Skeletal muscle satellite cell (primary cell): Measurements from ENCODE around the gene ESM1.

Experiments
- H3K27me3 ChIP-seq: 2 replicates; pipeline ENCODE4 v1.7.0; 2013; ENCODE audit warnings: low read length; ENCODE audit not compliant: control insufficient read depth, insufficient read depth
- H3K36me3 ChIP-seq: 2 replicates; pipeline ENCODE4 v1.7.0; 2013; ENCODE audit warnings: mild to moderate bottlenecking, control low read depth, low read length; ENCODE audit not compliant: insufficient read depth
- H3K4me1 ChIP-seq: 2 replicates; pipeline ENCODE4 v1.7.0; 2013; ENCODE audit warnings: low read length; ENCODE audit not compliant: control insufficient read depth, insufficient read depth
- H3K4me2 ChIP-seq: 2 replicates; pipeline ENCODE4 v1.7.0; 2013; ENCODE audit warnings: mild to moderate bottlenecking, low read length
- H3K4me3 ChIP-seq: 2 replicates; pipeline ENCODE4 v1.7.0; 2013; ENCODE audit warnings: low read length
- H3K9ac ChIP-seq: 2 replicates; pipeline ENCODE4 v1.7.0; 2013; ENCODE audit warnings: mild to moderate bottlenecking, low read depth, low read length, moderate library complexity
- H3K9me3 ChIP-seq: replicated peaks from 2 replicates; pipeline ENCODE4 v1.7.0; 2013; ENCODE audit warnings: mild to moderate bottlenecking, control low read depth, low read length

ESM1 gene

DNA sequence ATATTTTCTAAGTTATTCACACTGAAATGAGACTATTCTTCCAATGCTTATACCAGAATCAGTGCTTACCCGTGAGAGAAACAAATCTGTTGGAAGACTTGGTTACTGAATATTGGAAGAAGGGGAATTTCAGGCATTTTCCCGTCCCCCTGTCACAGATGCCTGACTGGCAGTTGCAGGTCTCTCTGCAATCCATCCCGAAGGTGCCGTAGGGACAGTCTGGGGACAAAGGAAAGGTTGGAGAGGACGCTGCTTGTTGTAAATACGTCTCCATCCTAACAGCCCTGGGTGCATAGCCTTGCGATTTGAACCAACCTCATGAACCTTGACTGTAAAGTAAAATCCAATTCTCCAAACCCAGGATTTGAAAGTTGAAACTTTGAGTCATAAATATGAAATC lies 3.5 kb downstream of the ESM1 start:
- Histone ChIP-seq H3K4me2 (no peak overlapping the region), H3K9me3 (no peaks in the 10 kb centered on the region), H3K4me1 (peaks cover 25% of the 10 kb centered on the region), H3K27me3 (no peaks in the 10 kb centered on the region), H3K36me3 (no peaks in the 10 kb centered on the region), H3K4me3 (no peak overlapping the region), H3K9ac (no peak overlapping the region)

DNA sequence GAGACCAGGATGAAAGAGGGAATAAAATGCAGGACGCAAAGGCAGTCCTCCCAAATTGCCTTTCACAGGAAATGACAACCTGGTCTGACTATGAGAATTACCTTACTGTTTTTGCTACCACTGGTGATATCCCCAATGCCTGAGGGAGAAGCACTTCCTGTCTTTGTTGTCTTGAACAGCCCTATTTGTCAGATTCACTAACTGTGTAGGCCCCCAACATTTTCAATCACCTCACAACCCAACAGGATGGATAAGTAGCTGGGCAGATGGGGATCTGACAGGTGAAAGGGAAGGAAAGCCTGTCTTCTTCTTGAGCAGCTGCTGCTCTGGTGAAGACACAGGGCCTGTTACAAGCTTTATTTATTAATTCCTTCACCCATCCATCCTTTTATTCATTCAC lies 9.7 kb downstream of the ESM1 start:
- Histone ChIP-seq H3K9me3 (no peaks in the 10 kb centered on the region), H3K36me3 (no peaks in the 10 kb centered on the region), H3K4me2 (no peak overlapping the region), H3K9ac (no peak overlapping the region), H3K4me3 (no peak overlapping the region), H3K27me3 (no peaks in the 10 kb centered on the region), H3K4me1 (no peaks in the 10 kb centered on the region)

DNA sequence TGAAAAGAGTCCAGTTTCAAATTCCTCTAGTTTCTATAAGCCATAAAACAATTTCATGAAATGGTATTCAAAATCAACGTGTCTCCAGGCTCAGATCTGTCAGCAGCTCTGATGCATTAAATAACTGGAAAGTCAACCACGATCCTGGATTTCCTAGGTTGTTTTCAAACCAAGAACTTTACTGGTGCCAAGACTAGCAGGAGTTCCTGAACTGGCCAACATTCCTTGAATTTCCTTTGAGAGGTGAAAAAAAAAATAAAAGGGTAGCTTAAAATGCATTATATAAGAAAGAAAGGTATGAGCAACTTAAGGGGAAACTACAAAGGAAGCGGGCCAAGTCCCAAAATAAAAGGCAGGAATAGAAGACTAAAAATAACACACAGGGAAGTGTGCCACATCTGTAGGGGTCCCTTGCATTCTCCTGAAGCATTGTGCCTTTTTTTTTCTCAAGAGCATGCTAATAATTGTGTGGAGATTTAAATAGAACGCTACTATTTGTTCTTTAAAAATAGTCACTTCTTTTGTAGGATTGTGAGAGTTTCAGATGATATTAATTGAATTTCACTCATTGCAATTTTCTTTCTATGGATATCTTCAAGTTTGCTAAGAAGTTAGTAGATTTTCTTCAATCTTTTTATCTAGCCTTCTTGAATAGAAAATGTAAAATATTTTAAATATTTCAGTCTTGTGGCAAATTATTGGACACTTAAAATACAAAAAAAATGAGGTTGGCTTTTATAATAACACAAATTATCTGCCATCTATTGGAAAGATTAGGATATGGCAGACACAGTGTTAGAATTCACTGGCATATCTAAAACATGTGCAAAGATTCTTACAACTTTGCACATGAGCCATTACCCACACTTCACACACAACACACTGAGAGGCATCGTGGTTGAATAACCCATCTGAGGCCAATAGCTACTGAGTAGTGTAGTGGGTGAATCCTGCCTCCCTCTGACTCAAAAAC lies 15.3 kb downstream of the ESM1 start:
- Histone ChIP-seq H3K27me3 (no peaks in the 10 kb centered on the region), H3K4me2 (no peak overlapping the region), H3K36me3 (no peaks in the 10 kb centered on the region), H3K9ac (no peak overlapping the region), H3K4me3 (no peak overlapping the region), H3K9me3 (no peaks in the 10 kb centered on the region), H3K4me1 (no peaks in the 10 kb centered on the region)

DNA sequence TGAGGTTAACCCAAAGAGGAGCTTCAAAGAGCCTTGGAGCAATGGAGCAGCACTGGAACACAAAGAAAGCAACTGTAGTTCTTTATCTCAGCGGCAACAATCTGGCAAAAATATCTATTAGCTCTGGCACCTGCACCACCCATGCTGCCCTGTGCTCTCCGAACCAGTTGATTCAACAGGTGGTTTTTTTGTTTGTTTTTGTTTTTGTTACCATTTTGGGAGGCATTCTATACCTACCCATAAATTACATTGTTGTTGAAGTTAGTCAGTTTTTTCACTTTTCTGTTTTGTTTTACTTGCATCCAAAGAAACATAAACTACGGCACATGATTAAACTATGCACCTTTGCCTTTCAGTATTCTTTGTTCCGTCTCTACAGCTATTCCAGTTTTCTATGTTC lies 16.2 kb downstream of the ESM1 start:
- Histone ChIP-seq H3K4me1 (no peaks in the 10 kb centered on the region), H3K36me3 (no peaks in the 10 kb centered on the region), H3K9ac (no peak overlapping the region), H3K9me3 (no peaks in the 10 kb centered on the region), H3K4me3 (no peak overlapping the region), H3K27me3 (no peaks in the 10 kb centered on the region), H3K4me2 (no peak overlapping the region)

DNA sequence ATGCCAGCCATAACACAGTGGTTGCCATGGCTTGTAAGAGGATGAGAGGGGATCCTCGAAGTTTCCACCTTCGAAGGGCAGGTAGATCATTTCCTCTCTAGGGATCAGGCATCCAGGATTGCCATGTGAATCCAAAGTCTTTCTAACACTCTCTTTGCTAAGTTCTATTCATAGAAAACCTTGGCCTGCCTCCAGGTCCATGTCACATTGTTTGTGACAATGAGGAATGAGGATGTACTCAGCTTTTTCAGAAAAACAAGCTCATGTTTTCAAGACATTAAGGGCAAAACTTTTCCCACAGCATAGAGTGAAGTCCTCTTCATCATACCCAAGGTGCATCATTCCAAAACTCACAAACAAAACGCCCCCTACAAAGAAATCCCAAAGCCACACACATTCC lies 19.6 kb downstream of the ESM1 start:
- no peaks in the 10 kb centered on the region for H3K9me3 ChIP-seq
- H3K27me3 ChIP-seq: no peaks in the 10 kb centered on the region
- H3K4me1 ChIP-seq: no peaks in the 10 kb centered on the region
- no peak overlapping the region for H3K9ac ChIP-seq
- H3K36me3 ChIP-seq: no peaks in the 10 kb centered on the region
- H3K4me2 ChIP-seq: no peak overlapping the region
- H3K4me3 ChIP-seq: no peak overlapping the region

DNA sequence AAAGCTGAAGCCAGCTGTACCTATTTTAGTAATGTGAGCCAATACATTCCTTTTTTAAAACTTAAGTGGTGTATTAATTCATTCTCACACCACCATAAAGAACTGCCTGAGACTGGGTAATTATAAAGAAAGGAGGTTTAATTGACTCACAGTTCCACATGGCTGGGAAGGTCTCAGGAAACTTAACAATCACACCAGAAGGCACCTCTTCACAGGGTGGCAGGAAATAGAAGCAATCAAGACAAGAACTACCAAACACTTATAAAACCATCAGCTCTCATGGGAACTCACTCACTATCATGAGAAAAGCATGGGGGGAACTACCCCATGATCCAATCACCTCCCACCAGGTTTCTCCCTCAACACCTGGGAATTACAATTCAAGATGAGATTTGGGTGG lies 21.0 kb downstream of the ESM1 start:
- Histone ChIP-seq H3K36me3 (no peaks in the 10 kb centered on the region), H3K4me1 (no peaks in the 10 kb centered on the region), H3K9ac (no peak overlapping the region), H3K9me3 (no peaks in the 10 kb centered on the region), H3K27me3 (no peaks in the 10 kb centered on the region), H3K4me2 (no peak overlapping the region), H3K4me3 (no peak overlapping the region)

DNA sequence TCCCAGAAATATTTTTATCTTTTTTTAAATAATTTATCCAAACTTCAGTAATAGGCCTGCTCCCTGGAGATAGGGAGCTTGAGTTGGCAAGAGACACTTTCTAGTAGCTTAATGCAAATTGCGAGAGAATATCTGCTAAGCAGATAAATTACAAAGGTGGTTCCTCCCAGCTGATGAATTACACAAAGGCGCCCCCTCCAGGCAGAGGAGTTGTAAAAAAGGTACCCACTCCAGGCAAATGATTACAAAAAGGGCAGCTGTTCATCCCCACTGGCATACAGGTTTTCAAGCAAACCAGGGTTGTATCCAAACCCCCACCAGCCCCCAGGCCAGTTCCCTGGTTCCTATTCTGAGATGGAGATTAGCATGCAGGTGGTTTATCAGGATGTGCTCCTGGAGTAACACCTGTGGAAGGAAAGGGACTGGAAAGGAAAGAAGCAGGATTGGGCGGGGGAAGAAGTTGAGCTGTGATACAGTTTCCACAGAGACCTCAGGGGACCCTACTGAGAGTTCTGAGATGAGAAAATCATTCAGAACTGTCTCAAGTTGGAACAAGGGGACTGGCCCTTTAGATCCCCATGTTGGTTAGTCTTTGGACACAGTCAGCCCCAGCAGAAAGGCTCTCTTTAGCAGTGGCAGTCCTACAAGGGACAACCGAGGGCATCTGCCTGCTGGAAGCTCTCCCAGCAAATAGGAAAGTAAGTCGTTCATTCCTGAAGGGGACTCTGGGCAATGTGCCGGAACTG lies 25.5 kb downstream of the ESM1 start:
- Histone ChIP-seq H3K36me3 (no peaks in the 10 kb centered on the region), H3K9ac (no peak overlapping the region), H3K4me2 (no peak overlapping the region), H3K9me3 (no peaks in the 10 kb centered on the region), H3K4me1 (no peaks in the 10 kb centered on the region), H3K27me3 (no peaks in the 10 kb centered on the region), H3K4me3 (no peak overlapping the region)

DNA sequence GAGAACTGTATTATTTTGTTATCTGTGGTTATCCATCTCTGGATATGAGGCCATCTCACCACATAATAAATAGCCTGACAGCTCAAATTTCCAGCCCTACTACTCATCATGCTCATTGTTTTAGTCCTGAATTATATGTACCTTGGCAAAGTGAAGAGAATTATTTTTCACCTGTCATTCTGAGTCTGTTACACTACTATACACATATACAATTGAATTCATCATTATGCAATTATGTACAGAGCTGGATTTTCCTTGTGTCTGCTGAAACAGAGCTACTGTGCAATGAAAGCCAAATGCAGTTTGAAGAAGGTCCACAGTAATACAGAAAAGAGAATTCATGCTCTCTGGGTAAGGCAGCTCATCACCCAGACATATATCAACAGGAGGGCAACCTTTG lies 28.5 kb downstream of the ESM1 start:
- Histone ChIP-seq H3K9me3 (peaks cover 6% of the 10 kb centered on the region), H3K27me3 (no peaks in the 10 kb centered on the region), H3K36me3 (no peaks in the 10 kb centered on the region), H3K9ac (no peak overlapping the region), H3K4me2 (no peak overlapping the region), H3K4me3 (no peak overlapping the region), H3K4me1 (no peaks in the 10 kb centered on the region)

DNA sequence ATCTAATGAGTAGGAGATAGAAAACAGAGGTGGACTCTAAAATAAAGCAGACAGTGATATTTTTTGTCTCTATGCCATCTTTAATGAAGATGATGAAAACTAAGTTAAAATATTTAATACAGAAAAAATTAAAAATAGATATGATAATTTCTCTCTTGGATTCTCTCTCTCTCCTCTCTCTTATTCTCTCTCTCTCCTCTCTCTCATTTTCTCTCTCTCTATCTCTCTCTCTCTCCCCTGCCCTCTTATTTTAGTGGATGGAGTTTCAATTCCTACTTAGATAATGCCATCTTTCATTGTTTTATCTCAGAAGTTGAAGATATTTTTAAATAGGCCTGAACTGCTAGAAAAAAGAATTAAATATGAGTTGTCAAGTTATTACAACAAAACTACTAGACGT lies 38.2 kb downstream of the ESM1 start:
- Histone ChIP-seq H3K9ac (no peak overlapping the region), H3K4me3 (no peak overlapping the region), H3K4me1 (no peaks in the 10 kb centered on the region), H3K27me3 (no peaks in the 10 kb centered on the region), H3K9me3 (no peaks in the 10 kb centered on the region), H3K36me3 (no peaks in the 10 kb centered on the region), H3K4me2 (no peak overlapping the region)

DNA sequence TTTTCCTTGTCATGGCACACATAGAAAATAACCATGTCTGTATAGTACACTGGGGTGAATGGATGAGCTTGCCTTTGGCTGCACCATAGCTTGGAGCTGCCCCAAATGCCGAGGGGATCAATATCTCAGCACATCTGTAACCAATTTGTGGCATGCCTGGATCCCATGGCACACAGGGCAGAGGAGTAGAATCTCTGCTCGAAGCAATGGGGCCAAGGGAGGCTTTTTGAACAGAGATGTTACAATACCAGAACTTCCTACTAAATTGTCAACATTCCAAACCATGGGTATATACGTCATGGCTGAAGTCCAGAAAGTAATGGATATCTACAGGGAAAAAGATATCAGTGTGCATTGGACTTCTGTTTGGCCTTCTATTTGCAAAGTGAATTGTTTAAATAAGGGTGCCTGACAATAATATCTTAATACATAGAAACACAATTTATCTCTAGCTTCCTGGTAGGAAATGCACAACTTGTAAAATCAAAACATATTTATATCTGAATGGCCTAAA lies 39.0 kb downstream of the ESM1 start:
- Histone ChIP-seq H3K4me3 (no peak overlapping the region), H3K4me1 (no peaks in the 10 kb centered on the region), H3K4me2 (no peak overlapping the region), H3K9ac (no peak overlapping the region), H3K27me3 (no peaks in the 10 kb centered on the region), H3K36me3 (no peaks in the 10 kb centered on the region), H3K9me3 (no peaks in the 10 kb centered on the region)

DNA sequence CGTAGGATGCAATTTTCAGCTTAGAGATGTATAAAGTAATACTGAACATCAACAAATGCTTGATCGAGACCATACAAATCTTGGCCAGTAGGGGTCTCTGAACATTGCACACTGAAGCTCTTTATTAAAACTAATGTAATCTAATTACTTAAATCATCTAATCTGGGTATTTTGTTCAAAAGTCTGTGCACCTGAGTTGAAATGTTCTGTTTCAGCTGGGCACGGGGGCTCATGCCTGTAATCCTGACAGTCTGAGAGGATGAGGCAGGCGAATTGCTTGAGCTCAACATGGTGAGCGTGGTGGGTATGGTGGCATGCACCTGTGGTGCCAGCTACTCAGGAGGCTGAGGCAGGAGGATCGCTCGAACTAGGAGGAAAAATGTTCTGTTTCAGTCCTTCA lies 41.0 kb downstream of the ESM1 start:
- no peaks in the 10 kb centered on the region for H3K9me3 ChIP-seq
- no peaks in the 10 kb centered on the region for H3K36me3 ChIP-seq
- H3K4me3 ChIP-seq: no peak overlapping the region
- no peaks in the 10 kb centered on the region for H3K4me1 ChIP-seq
- no peak overlapping the region for H3K9ac ChIP-seq
- H3K27me3 ChIP-seq: no peaks in the 10 kb centered on the region
- H3K4me2 ChIP-seq: no peak overlapping the region
